Activated CD8-positive, alpha-beta memory T cell treated with anti-CD3 and anti-CD28 coated beads, Interleukin-2, amount 50 U/mL, for 1 hour (primary cell): ENCODE data around the gene CACNG3.
"Not testable (repeated sequence)": the region's sequence is repeated elsewhere in the genome, so short reads cannot be mapped to it uniquely, and the experiment has no call there.

Experiments
- DNase-seq: peaks from one replicate; pipeline ENCODE4 v3.0.0-alpha.2; 2020; ENCODE audit errors: extremely low read depth

Gene CACNG3

DNA sequence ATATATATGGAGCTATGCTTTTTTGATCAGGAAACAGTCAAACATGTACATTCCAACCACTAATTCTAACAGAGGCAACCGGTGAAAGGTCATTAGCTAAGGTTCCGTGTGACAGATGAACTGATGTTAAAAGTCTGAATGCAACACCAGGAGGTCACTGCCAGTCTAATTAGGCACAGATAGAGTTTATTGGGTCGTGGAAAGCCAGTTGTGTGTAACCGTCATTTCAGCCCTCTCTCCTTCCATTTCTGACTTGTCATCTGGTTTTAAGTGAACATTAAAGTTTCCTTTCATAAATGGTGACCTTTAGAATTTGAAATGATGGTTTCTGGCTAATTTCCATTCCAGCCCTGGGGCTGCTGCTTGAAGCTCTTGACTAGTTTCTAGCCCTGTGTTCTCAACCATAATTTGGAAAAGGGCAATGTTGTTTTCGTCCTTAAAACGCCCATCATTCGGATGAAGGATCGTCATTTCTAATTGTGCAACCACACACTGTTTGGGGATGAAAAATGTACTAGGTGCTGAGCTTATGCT, 23.9 kb downstream of the CACNG3 start:
- no peak for DNase-seq

DNA sequence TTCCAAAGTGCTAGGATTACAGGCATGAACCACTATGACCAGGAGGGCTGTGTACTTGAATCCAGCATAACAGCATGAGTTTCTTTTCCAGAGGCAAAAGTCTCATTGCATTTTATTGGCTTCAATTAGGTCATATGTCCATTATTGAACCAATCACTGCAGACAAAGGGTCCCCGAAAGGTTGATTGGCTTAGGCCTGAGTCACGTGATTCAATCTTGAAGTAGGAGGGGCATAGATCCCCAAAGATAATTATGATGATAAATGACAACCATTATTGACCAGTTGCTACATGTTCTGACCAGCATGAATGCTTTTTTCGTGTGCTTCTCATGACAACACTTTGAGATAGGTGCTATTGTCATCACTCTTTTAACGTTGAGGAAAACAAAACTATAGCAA, 25.3 kb downstream of the CACNG3 start:
- DNase-seq = no peak

DNA sequence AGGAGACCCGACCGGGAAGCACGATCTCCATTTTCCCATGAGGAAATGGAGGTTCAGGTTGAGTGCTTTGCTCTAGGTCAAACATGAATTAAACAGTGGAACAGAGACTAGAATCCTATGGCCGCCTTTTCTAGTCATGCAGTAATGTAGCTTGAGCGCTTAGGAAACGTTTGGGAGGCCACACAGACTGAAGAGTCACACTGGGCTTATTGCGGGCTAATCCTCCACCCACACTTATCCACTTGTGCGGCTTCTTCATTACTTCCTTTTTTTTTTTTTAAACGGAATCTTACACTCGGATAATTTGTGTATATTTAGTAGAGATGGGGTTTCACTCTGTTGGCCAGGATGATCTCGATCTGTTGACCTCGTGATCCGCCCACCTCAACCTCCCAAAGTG, 26.0 kb downstream of the CACNG3 start:
- DNase-seq = no peak

DNA sequence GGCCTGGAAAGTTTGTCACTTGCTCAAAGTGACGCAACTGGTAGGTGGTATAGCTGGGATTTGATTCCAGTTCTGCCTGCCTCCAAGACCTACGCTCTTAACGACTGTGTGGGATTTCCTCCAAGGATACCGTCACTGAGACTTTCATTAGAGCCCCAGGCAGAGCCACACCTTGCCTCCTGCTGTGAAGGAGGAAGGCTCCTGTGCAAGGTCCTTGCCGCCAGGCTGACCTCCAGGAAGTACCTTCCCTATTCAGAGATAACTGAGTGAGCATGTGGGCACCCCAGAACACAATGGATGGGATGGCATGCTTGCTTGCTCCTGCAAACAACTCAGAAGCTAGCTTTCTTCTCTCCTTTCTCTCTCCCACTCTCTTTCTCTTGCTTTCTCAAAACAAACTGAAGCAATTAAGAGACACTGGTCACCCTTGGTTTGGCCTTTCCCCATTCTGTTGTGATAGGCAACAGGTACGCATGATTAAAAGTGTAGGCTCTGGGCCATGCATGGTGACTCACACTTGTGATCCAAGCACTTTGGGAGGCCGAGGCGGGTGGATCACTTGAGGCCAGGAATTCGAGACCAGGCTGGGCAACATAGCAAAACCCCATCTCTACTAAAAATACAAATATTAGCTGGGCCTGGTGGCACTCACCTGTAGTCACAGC, 30.7 kb downstream of the CACNG3 start:
- DNase-seq = no peak

DNA sequence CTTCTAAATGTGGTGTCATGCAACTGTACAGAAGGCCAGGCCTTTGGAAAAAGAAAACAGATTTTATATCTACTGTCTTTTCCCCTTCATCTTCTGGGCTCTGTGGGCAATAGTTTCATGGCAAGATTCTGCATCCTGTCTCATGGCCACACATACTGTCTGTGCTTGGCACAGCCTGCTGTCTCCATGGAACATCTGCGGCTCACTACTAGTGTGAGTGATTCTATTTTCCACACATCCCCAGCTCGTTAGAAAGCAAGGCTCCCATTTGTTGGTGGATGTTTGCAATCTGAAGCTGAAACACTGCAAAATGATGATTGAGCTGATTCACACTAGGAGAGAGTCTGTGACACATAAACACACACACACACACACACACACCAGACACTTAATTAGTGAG, 32.4 kb downstream of the CACNG3 start:
- no peak for DNase-seq

DNA sequence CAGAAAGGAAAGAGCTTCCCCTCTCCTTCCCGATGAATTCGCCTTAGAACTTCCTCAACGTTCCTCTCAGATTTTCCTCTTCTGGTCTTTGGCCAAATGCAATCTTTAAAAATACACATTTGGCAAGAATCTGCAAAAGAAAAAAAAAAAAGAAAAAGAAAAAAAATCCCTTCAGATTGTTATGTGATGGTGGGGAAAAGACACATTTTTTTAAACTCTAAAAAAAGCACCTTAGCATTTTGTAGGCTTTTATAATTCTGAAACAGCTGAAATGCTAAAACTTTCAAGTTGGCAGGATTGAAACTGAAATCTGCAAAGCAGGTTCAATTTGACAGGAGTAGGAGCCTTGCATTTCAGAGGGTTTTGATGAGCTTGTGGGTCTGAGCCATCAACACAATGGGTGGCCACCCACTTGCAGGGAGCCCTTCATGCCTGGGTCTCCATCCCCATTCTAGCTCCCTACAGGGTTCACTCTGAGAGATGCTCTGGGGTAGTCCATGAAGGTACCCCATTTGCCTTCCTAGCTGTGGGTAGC, 33.1 kb downstream of the CACNG3 start:
- no peak for DNase-seq

DNA sequence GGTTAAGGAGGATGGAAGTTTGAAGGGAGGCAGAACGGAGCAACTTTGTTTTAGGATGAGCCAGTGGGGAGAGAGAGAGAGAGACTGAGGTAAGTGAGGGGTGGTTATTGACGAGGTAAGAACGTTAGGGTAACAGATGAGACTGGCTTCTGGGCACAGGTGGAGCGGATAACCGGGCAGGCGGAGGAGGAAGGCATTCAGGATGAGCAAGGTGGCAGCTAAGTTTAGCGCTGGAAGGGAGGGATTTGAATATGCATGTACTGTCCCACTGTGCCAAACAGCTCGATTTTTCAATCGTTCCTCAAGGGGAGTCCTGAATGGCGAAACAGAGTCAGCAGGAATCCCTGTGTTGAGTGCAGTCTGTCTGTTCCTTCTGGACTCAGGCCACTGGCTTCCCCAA, 35.8 kb downstream of the CACNG3 start:
- no peak for DNase-seq

DNA sequence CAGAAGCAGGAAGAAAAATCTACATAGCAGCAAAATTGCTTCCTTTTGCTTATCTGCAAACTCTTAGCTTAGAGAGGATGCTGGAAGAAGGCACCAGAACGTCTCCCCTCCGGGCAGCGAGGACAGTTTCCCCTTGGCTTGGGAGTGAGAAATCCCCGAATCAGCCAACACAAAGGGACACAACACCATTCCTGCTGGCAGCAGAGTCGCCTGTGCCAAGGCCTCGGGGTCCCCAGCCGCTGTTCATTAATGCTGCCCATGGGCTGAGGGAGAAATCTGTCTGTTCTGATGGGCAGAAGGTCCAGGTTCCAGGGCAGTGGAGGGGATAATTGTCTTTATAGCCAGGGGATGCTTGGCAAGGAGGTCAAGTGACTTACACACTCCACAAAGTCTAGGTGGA, 38.0 kb downstream of the CACNG3 start:
- no peak for DNase-seq

DNA sequence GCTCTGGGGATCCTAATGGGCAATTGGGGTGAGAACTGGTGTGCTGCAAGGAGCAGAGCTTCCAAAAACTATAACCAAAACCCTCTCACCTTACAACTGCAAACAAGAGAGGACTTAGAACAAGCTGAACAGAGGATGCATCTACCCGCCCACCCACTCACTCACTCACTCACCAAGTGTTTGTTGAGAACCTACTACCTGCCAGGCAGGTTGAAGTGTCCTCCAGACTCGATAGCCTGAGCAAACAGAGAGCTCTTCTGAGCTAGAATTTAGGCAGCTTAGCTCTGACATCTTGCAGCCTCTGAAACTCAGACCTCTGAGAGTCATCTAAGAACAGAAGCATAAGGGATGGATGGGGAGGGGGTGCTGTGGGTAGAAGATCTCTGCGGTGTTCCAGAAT, 41.2 kb downstream of the CACNG3 start:
- DNase-seq = no peak

DNA sequence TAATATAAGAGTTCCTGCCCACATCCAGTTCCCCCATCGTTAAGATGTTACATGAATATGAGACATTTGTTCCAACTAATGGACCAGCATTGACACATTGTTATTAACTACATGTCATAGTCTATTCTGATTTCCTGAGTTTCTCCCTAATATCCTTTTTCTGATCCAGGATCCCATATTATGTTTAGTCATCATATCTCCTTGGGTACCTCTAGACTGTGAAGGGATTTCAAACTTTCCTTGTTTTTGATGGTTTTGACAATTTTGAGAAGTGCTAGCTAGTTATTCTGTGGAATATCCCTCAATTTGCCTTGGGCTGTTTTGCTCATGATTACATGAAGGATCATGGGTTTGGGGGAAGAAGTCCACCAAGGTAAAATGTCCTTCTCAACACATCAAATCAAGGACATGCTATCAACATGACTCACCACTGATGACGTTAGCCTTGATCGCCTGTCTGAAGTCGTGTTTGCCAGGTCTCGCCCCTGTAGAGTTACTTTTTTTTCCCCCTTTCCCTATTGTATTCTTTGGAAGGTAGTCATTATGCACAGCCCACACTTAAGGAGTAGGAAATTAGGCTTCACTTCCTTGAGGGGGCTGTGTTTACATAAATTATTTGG, 42.5 kb downstream of the CACNG3 start:
- no peak for DNase-seq

DNA sequence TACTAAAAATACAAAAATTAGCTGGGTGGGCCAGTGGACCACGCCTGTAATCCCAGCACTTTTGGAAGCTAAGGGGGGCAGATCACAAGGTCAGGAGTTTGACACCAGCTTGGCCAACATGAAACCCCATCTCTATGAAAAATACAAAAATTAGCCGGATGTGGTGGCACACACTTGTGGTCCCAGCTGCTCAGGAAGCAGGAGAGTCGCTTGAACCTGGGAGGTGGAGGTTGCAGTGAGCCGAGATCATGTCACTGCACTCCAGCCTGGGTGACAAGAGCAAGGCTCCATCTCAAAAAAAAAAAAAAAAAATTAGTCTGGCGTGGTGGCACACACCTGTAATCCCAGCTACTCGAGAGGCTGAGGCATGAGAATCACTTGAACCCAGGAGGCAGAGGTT, 44.6 kb downstream of the CACNG3 start:
- not testable (repeated sequence) for DNase-seq

DNA sequence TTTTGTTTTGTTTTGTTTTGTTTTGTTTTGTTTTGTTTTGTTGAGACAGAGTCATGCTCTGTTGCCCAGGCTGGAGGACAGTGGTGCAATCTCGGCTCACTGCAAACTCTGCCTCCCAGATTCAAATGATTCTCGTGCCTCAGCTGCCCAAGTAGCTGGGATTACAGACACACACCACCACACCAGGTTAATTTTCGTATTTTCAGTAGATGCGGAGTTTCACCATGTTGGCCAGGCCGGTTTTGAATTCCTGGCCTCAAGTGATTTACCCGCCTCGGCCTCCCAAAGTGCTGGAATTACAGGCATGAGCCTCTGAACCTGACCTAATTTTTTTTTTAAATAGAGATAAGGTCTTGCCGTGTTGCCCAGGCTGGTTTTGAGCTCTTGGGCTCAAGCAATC, 46.5 kb downstream of the CACNG3 start:
- no peak for DNase-seq

DNA sequence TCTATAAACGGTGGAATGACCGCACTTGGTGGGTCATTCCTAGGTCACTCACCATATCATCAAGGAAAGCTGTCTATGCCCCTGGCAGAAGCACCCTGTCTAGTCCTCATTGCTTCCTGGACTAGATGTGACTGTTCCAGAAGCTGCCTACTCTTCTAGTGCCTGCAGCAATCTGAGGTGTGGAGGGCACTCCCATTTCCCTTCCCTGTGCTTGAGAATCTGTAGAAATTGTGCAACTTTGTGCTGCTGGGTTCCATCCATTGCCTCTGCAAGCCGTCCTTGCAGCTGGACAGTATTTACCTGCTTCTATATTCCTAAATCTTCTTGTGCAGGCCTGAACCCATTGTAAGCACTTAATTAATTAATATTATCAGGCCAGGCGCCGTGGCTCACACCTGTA, 52.1 kb downstream of the CACNG3 start:
- DNase-seq = no peak

DNA sequence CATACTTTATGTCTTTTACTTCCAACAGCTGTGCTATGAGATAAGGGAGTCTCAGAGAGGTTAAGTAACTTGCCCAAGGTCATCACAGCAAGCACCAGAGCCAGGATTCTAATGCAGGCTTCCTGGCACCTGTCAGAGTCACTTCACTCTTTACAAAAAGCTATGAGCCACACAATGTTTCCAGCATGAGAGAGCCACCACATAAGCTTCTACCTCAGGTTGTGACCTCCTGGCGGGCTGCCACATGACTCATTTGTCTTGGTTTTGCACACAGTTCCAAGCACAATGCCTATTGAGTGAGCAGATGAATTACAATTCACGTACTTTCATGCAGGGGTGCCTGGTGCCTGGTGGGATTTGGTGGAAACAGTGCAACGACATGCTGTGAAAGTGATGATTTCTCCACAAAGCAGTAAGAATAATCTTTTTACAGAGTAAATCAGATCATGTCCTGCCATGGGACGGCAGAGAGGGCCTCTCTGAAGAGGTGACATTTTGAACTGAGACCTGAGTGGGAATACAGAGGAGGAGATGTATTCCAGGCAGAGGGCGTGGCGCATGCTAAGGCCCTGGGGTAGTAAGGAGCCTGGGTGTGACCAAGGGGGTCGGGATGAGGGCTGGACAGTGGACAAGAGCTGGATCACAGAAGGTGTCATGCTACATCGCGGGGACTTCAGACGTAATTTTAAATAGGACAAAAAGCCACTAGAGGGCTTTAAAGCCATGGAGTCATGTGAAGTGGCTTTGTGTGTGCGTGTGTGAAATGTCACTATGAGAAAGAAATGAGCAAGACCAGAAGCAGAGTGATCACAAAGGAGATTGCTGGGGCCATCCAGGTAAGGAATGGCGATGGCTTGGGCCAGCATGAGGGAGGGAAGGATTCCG, 53.4 kb downstream of the CACNG3 start:
- DNase-seq = no peak

DNA sequence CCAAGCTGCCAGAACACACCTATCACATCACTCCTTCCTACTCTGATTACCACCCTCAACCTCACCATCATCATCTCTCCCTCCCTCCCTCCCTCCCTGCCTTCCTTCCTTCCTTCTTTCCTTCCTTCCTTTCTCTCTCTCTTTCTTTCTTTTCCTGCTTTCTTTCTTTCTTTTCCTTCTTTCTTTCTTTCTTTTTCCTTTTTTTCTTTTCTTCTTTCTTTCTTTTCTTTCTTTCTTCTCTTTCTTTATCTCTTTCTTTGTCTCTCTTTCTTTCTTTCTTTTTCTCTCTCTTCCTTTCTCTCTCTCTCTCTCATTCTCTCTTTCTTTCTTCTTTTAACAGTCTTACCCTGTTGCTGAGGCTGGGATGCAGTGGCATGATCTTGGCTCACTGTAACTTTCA, 59.2 kb downstream of the CACNG3 start:
- DNase-seq = no peak

DNA sequence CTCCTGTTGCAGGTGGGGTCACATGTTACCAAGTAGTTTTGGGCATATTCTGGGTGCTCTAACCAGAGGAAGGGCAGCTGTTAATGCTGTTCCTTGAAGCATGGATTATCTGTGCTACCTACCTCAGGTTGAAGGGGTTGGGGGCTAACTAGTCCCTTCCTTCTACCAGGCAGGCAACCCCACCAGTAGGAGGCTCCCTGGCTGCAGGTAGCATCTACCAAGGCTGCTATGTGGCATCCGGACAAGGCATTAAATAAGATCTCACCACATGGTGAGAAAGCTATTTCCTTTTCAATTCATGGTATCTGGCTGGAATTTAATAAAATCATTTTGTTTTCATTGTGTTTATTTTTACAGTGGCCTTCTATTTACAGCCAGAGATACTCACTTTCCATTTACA, 62.5 kb downstream of the CACNG3 start:
- no peak for DNase-seq

DNA sequence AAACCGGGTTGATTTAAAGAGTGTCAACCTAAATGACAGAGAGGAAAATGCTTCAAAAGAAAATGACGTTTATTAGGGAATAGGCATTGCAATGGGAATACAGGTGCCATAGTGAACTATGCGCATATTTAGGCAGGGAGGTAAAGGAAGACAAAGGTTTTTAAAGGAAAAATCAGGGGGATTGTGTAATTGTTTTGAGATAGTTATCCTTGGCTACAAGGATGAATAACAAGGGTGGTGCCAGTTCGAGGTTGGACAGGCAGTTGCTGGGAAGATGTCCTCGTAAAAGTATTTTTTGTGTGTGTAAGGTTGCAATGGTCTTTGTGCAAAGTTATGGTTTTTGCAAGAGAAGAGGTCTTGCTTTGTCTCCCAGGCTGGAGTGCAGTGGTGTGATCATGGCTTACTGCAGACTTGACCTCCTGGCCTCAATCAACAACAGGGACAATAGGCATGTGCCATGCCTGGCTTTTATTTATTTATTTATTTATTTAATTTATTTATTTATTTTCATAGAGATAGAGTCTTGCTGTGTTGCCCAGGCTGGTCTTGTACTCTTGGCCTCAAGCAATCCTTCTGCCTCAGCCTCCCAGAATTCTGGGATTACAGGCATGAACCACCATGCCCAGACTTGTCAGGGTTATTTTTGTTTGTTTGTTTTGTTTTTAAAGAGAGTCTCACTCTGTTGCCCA, 63.1 kb downstream of the CACNG3 start:
- DNase-seq = no peak

DNA sequence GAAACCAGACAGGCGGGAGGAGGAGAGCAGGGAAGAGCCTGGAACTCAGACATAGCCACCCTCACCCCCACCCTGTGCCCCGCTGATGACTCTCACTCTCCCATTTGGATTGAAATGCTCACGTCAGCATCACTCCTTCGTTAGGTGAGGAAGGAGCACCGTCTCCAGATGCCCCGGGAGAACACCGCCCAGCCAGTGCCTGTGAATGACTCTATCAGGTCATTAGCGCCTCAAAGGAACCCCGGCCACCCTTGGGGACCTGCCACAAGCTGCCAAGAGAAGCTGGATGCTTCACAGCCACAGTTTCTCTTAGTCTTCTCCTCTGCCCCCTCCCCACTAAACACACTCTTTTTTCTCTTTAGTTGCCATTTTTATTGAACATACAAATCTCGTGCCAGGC, 66.0 kb downstream of the CACNG3 start:
- DNase-seq = no peak

DNA sequence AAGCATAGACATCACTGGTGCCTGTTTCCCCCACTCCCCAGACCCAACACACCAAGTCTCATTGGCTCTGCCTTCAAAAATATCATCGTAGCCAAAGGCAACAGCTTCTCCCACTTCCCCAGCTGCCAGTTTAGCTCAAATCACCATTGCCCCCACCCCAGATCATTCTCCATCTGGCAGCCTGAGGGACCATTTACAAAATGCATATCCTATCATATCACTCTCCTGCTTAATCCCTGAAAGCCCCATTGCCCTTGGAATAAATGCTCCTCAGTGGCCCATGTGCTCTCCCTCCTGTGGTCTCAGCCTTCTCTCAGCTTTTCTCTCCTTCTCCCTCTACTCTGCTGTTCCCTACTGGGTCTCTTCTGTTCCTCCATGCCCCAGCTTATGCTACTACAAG, 68.3 kb downstream of the CACNG3 start:
- no peak for DNase-seq

DNA sequence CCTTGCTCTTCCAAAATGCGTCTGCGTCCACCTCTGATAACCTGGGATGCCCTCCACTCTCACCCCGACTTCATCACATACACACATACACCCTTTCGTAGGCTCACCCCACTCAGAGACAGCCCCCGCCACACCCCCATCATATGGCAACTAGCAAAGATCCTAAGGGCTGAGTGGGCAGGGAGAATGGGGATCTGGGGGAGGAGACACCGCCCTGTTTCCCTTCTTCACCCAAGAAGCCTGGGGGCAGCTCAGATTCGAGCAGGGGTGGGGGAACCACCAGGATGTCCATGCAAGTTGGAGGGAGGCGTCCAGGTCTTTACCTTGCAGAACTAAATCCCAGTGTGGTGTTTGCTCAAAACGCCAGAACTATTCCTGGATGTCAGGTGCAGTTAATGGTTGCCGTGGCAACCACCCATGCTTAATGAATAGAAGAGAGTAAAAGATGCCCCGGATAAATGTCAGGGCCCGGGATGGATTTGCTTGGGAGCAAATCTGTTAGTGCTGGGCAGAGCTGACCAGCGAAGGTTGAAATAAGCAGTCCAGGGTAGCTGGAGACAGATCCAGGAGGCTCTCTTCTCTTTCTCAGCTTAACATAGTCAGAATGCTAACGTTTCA, 72.8 kb downstream of the CACNG3 start:
- DNase-seq = no peak

DNA sequence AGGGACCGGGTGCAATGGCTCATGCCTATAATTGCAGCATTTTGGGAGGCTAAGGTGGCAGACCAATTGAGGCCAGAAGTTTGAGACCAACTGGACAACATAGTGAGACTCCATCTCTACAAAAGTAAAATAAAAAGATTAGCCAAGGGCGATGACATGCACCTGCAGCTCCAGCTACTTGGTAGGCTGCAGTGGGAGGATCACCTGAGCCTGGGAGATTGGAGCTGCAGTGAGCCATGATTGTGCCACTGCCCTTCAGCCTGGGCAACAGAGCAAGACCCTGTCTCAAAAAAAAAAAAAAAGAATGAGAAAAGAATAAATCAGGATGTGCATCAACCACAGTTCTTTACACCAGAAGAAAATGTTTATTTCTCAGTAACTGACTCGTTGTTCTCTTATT, 76.0 kb downstream of the CACNG3 start:
- DNase-seq = no peak
